Measurements from ENCODE around the gene AKR1B1. TPM values are rescaled to one million over a fixed set of nuclear protein-coding genes. Genes with fewer than 3 reads are reported as not detected.

Gene AKR1B1
- total and polyA plus RNA-seq, 9 of the 15 experiments (the other 6 are each of a cell fraction or from before 2014, with no cell fraction given) = 2.0 to 10.6 (median 6.2) TPM

DNA sequence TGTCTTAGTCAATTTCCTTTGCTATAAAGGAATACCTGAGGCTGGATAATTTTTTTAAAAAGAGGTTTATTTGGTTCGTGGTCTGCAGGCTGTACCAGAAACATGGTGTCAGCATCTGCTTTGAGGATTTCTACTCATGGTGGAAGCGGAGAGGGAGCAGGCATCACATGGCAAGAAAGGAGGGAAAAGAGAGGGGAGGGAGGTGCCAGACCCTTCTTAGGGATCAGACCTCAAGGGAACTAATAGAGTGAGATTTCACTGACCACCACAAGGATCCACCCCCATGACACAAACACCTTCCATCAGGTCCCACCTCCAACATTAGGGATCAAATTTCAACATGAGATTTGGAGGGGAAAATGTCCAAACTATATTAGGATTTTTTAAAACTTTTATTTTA lies 41.5 kb upstream of the AKR1B1 start (continued):
- TF ChIP-seq, protein P1, sequence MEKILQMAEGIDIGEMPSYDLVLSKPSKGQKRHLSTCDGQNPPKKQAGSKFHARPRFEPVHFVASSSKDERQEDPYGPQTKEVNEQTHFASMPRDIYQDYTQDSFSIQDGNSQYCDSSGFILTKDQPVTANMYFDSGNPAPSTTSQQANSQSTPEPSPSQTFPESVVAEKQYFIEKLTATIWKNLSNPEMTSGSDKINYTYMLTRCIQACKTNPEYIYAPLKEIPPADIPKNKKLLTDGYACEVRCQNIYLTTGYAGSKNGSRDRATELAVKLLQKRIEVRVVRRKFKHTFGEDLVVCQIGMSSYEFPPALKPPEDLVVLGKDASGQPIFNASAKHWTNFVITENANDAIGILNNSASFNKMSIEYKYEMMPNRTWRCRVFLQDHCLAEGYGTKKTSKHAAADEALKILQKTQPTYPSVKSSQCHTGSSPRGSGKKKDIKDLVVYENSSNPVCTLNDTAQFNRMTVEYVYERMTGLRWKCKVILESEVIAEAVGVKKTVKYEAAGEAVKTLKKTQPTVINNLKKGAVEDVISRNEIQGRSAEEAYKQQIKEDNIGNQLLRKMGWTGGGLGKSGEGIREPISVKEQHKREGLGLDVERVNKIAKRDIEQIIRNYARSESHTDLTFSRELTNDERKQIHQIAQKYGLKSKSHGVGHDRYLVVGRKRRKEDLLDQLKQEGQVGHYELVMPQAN (IDR thresholded peaks at IDR 0.05; ENCODE audit: borderline replicate concordance) = no peak
- TF ChIP-seq SAP30 (IDR thresholded peaks at IDR 0.05; ENCODE audit: borderline replicate concordance, insufficient read depth, low read depth, low read length, poor library complexity, severe bottlenecking) = no peak
- TF ChIP-seq KDM5B (IDR thresholded peaks at IDR 0.05; ENCODE audit: insufficient replicate concordance, low read depth, low read length) = no peak
- TF ChIP-seq ZNF165 (CRISPR knock-in tag; IDR thresholded peaks at IDR 0.05; ENCODE audit: borderline replicate concordance) = no peak
- no peak for TF ChIP-seq ZNF79 (CRISPR knock-in tag; IDR thresholded peaks at IDR 0.05; ENCODE audit: low read depth)
- no peak for TF ChIP-seq POLR2B (IDR thresholded peaks at IDR 0.05; ENCODE audit: low read depth, partially characterized antibody)
- TF ChIP-seq COPS2 (conservative IDR thresholded peaks at IDR 0.05) = no peak
- TF ChIP-seq, protein P2, sequence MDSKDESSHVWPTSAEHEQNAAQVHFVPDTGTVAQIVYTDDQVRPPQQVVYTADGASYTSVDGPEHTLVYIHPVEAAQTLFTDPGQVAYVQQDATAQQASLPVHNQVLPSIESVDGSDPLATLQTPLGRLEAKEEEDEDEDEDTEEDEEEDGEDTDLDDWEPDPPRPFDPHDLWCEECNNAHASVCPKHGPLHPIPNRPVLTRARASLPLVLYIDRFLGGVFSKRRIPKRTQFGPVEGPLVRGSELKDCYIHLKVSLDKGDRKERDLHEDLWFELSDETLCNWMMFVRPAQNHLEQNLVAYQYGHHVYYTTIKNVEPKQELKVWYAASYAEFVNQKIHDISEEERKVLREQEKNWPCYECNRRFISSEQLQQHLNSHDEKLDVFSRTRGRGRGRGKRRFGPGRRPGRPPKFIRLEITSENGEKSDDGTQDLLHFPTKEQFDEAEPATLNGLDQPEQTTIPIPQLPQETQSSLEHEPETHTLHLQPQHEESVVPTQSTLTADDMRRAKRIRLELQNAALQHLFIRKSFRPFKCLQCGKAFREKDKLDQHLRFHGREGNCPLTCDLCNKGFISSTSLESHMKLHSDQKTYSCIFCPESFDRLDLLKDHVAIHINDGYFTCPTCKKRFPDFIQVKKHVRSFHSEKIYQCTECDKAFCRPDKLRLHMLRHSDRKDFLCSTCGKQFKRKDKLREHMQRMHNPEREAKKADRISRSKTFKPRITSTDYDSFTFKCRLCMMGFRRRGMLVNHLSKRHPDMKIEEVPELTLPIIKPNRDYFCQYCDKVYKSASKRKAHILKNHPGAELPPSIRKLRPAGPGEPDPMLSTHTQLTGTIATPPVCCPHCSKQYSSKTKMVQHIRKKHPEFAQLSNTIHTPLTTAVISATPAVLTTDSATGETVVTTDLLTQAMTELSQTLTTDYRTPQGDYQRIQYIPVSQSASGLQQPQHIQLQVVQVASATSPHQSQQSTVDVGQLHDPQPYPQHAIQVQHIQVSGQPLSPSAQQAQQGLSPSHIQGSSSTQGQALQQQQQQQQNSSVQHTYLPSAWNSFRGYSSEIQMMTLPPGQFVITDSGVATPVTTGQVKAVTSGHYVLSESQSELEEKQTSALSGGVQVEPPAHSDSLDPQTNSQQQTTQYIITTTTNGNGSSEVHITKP (IDR thresholded peaks at IDR 0.05; ENCODE audit: partially characterized antibody) = no peak
- TF ChIP-seq, protein P3, sequence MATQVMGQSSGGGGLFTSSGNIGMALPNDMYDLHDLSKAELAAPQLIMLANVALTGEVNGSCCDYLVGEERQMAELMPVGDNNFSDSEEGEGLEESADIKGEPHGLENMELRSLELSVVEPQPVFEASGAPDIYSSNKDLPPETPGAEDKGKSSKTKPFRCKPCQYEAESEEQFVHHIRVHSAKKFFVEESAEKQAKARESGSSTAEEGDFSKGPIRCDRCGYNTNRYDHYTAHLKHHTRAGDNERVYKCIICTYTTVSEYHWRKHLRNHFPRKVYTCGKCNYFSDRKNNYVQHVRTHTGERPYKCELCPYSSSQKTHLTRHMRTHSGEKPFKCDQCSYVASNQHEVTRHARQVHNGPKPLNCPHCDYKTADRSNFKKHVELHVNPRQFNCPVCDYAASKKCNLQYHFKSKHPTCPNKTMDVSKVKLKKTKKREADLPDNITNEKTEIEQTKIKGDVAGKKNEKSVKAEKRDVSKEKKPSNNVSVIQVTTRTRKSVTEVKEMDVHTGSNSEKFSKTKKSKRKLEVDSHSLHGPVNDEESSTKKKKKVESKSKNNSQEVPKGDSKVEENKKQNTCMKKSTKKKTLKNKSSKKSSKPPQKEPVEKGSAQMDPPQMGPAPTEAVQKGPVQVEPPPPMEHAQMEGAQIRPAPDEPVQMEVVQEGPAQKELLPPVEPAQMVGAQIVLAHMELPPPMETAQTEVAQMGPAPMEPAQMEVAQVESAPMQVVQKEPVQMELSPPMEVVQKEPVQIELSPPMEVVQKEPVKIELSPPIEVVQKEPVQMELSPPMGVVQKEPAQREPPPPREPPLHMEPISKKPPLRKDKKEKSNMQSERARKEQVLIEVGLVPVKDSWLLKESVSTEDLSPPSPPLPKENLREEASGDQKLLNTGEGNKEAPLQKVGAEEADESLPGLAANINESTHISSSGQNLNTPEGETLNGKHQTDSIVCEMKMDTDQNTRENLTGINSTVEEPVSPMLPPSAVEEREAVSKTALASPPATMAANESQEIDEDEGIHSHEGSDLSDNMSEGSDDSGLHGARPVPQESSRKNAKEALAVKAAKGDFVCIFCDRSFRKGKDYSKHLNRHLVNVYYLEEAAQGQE (IDR thresholded peaks at IDR 0.05; ENCODE audit: borderline replicate concordance) = no peak
- TF ChIP-seq, protein P3 (CRISPR knock-in tag; IDR thresholded peaks at IDR 0.05; ENCODE audit: low read depth) = no peak
- no peak for TF ChIP-seq HNRNPLL (IDR thresholded peaks at IDR 0.05; ENCODE audit: low read depth, low read length, poor library complexity, severe bottlenecking)
- no peak for TF ChIP-seq TAF1 (IDR thresholded peaks at IDR 0.05; ENCODE audit: control insufficient read depth, extremely low read depth, insufficient read depth, low read length, severe bottlenecking)
